Hematopoietic multipotent progenitor cell treated with erythropoietin and hydrocortisone succinate and interleukin-3 and kit ligand, for 15 days (in vitro differentiated cells): ENCODE results near the gene TAAR8.
"Not testable (repeated sequence)": the region's sequence is repeated elsewhere in the genome, so short reads cannot be mapped to it uniquely, and the experiment has no call there.

Source experiments
- DNase-seq: peaks from one replicate; pipeline ENCODE4 v3.0.0-alpha.2; 2015; ENCODE audit warnings: low spot score

The TAAR8 gene

GRCh38 chr6:132544826-132545225 is 7.6 kb upstream of the TAAR8 start:
- DNase-seq, result no peak

- DNase-seq, result no peak
These were observed 3.6 kb upstream of the TAAR8 start for GRCh38 chr6:132548746-132549463.

- no peak for DNase-seq
These were observed 1.3 kb upstream of the TAAR8 start for GRCh38 chr6:132551214-132551613.

GRCh38 chr6:132560087-132560486 is 7.6 kb downstream of the TAAR8 start:
- DNase-seq, result not testable (repeated sequence)

- DNase-seq, result no peak
These were observed 13.9 kb downstream of the TAAR8 start for GRCh38 chr6:132566404-132566803.

- DNase-seq, result no peak
These were observed 15.1 kb downstream of the TAAR8 start for GRCh38 chr6:132567566-132567965.

- DNase-seq, result no peak
These were observed 16.1 kb downstream of the TAAR8 start for GRCh38 chr6:132568611-132569010.

GRCh38 chr6:132569170-132569569 is 16.7 kb downstream of the TAAR8 start:
- no peak for DNase-seq

GRCh38 chr6:132570221-132570777 is 17.8 kb downstream of the TAAR8 start, which contains the start of gene TAAR6:
TAAR6 (plus strand) TSS chr6:132570322; CDS start chr6:132570322, 0 bp downstream.
- DNase-seq, result no peak

- DNase-seq, result no peak
These were observed 19.3 kb downstream of the TAAR8 start for GRCh38 chr6:132571774-132572173.

GRCh38 chr6:132584698-132585097 is 32.2 kb downstream of the TAAR8 start:
- no peak for DNase-seq

- DNase-seq, result no peak
These were observed 35.0 kb downstream of the TAAR8 start for GRCh38 chr6:132587424-132587823.

GRCh38 chr6:132589454-132589853 is 37.0 kb downstream of the TAAR8 start, which contains the start of gene TAAR5:
TAAR5 (minus strand) TSS chr6:132589741; CDS start chr6:132589686, 55 bp downstream.
- no peak for DNase-seq

- DNase-seq, result no peak
These were observed 37.9 kb downstream of the TAAR8 start for GRCh38 chr6:132590362-132590761.

- no peak for DNase-seq
These were observed 40.4 kb downstream of the TAAR8 start for GRCh38 chr6:132592855-132593254.

GRCh38 chr6:132596201-132596600 is 43.7 kb downstream of the TAAR8 start:
- no peak for DNase-seq

GRCh38 chr6:132598473-132598872 is 46.0 kb downstream of the TAAR8 start:
- DNase-seq, result no peak

GRCh38 chr6:132600900-132601299 is 48.4 kb downstream of the TAAR8 start:
- not testable (repeated sequence) for DNase-seq
